HTR-8/SVneo (cell line): ENCODE data around the gene LYPD6B.

Experiments used
- DNase-seq: peaks from one replicate; pipeline ENCODE4 v3.0.0; 2011; ENCODE audit warnings: low spot score, mixed read lengths; ENCODE audit not compliant: insufficient read length
- FAIRE-seq: peaks from 2 replicates; lab custom pipeline; 2011; peaks lifted over from hg19 to GRCh38; lab: Jason Lieb, UNC

Gene LYPD6B

DNA sequence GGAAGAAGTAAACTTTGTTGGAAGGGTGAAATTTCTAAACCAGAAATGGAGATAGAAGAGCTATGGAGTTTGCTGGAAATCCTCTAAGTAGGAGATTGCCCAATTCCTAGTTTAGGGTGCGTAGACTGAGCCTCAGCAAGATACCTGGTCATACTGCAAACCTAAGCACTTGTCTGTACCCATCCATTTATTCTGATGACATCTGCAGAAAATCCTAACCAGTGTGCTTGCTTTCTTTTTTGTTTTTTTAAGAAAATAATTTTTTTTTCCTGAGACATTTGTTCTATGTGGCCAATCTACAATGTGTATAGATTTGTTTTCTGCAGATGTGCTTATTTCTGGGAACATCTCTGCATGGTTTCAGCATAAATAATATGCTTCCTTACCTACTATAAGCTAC is 144.7 kb downstream of the LYPD6B start:
- DNase-seq = no peak
- no peak for FAIRE-seq

DNA sequence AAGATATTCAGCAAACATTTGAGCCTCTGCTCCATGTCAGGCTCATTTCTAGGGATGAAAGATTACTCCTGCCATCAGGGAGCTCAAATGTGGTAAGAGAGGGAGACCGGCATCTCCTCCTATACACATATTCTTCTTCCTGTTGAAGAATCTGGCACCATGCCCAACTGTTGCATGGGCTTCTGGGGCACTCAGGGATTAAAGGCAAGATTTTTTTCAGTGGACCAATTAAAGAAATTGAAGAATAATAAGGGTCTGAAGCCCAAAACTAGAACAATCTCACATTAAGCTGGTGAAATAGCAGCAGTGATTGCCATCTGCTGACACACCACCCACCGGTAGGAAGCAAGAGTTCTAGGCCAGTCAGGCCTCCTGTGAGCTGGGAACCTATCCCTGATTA is 146.5 kb downstream of the LYPD6B start:
- FAIRE-seq = no peak

DNA sequence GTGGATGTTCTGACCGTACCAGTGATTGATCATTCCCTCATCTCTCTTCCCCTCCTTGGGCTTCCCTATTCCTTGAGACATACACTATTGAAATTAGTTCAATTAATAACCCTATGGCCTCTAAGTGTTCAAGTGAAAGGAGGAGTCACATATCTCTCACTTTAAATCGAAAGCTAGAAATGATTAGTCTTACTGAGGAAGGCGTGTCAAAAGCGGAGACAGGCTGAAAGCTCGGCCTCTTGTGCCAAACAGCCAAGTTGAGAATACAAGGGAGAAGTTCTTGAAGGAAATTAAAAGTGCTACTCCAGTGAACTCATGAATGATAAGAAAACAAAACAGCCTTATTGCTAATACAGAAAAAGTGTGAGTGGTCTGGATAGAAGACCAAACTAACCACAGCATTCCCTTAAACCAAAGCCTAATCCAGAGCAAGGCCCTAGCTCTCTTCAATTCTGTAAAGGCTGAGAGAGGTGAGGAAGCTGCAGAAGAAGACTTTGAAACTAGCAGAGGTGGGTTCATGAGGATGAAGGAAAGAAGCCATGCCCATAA is 147.5 kb downstream of the LYPD6B start:
- no peak for FAIRE-seq
- no peak for DNase-seq

More for the DNA sequence above, 146.5 kb downstream of the LYPD6B start:
- DNase-seq = no peak

DNA sequence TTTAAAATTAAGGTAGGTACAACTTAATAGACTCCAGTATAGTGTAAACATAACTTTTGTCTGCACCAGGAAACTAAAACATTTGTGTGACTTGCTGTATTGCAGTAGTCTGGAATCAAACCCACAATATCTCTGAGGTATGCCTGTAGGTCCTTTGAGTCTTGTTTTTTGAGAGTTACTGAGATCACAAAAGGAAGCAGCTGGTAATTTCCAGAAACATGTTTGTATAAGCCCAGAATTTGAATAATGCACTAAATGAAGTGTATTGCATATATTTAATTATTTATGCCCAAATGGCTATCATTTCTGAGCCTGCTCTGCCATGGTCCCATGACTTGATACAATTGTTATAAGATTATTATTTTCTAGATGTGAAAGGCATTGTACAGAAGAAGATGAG is 148.6 kb downstream of the LYPD6B start:
- no peak for FAIRE-seq
- no peak for DNase-seq

DNA sequence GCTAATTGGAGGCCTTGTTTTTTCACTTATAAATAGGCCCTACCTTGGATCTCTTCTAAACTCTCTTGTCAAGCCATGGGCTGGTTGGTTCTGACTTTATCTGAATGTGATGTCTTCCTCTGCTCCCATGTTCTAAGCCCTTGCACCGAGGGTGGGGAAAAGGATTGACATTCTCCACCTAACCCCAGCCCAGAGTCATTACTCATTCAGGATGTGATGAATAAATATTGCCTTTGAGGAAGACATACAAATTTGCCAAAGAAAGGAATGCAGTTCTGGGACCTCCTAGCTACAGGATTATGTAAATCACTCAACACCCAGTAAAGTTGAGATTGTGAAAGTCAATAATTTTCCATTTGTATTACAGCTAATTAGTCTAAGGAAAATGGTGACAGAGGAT is 149.8 kb downstream of the LYPD6B start:
- FAIRE-seq (no peak), DNase-seq (no peak)

DNA sequence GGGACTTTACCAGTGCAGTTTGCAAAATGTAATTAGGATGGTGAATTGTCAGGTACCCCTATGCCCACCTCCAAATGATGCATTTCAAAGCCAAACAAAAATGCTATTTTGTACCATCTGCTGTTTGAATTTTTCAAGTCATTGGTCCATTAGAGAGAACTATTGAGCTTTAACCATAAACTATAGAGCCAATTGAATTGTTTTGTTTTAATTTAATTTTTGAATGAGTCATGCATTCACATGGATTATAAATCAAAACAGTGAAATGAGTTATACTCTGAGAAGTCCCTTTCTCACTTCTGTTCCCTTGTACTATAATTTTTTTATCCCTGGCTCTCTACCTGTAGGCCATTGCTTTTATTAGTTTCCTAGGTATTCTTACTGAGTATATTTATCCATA is 151.3 kb downstream of the LYPD6B start:
- FAIRE-seq (no peak), DNase-seq (no peak)

DNA sequence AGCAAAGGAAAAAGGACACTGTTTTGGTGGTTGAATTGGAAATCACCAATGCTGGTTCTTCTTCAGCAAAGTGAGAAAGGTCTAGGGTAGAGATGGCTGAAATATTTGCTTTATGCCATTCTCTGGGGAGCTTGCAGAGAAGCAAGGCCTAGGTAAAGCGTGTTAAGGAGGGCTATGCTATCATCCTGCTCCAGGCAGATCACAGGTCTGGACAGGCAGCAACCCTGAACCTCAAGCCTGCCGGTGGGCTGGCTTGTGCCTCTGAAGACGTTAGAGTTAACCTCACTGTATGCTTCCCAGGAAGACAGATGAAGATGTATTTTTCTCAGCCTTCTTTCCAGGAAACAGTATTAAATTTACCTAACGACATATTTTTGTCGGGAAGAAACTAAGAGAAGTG is 153.4 kb downstream of the LYPD6B start:
- no peak for DNase-seq
- no peak for FAIRE-seq

DNA sequence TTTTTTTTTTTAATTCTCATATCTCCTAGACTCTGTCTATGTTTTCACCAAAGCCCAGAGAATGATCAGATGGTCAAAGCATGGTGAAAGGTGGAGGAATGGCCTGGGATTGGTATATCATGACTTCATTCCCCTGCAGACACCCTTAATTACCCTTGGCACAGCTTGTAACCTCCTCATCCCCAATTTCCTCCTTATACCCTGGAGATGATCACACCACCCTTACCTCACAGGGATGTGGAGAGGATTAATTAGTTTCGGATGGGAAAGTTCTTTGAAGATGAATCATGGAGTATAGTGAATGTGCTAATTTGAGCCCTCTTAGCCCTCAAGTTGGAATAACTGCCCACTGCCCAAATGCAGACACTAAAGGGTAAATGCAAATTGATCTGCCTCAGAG is 153.9 kb downstream of the LYPD6B start:
- no peak for FAIRE-seq
- no peak for DNase-seq

DNA sequence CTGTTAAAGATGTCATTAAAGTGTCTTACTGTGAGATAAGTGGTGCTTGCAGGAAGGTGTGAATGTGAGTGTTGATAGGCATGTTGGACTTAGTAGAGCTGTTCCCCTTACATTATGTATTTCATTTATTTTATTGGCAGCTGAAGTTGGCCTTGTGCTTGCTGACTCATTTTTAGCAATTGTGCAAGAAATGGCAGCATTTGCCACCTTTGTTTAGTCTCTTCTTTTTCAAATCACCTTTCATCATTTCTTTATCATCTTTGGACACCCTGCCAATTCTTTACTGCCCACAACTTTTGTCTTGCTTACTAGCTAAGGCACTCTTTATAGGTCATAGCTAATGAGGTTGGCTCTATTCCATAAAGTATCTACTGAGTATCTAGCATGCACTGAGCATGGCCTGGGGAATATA is 161.6 kb downstream of the LYPD6B start:
- peak; percentile 23 for FAIRE-seq

DNA sequence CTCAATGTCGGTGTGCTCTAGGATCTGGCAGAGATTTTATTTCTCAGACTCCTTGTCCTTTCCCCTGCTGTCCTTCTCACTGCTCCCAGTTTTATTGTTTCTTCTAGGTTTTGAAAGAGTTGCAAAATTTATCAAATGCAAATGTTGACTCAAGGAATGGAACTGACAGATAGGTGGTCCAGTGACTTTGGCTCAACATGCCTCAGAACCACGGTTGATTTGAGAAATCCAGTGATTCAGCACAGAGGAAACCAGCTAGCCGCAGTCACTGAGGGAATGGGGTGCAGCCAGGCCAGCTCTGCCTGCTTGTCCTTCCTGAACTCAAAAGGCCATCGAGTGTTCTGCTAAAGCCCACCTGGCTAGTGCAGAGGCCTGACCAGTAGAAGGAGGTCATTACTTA is 166.2 kb downstream of the LYPD6B start:
- FAIRE-seq (no peak), DNase-seq (no peak)

More for the DNA sequence above, 161.6 kb downstream of the LYPD6B start:
- DNase-seq = no peak

DNA sequence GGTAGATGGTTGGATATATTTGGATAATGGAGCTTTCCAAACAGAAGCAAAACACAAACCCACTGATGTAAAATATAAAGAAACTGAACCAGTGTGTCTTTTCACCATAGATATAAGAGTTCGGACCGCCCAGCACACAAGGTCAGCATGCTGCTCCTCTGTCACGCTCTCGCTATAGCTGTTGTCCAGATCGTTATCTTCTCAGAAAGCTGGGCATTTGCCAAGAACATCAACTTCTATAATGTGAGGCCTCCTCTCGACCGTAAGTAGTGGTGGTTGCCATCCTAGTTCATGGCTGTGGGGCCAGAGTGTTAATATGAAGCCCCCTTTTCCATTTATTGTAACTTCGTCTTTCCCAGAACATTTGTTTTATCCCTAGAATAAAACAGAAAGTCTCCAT is 166.6 kb downstream of the LYPD6B start:
- FAIRE-seq (no peak), DNase-seq (no peak)

DNA sequence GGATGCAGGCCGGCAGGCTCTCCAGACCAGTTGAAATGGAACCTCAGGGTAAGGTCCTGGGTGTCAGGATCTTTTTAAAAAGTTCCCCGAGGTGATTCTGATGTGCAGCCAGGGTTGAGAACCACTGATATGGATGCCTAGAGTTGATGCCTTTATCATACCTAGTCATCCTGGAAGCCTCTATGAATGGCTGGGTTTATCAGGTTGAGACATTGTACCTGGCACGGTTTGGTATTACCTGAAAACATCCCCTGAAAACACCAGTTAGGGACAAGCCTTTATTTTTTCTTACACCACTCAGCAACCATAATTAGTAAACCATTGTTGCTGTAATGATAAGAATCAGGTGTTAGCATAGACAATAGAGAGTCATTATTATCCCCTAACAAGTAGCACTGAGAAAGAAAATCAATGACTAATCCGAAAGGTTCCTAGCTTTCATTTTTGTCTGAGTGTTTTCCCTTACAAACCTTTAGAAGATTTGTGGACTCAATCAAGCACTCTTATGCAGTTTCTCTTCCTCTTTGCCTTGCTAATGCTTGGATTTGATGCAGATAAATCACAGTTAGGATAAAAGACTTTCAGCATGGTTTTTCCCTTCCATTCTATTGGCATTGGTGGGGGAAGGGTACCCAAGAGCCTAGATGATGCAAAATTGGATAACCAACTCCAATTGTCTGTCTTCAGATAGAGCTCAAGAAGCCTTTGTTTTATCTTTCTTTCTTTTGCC is 175.4 kb downstream of the LYPD6B start:
- no peak for DNase-seq
- FAIRE-seq = no peak

DNA sequence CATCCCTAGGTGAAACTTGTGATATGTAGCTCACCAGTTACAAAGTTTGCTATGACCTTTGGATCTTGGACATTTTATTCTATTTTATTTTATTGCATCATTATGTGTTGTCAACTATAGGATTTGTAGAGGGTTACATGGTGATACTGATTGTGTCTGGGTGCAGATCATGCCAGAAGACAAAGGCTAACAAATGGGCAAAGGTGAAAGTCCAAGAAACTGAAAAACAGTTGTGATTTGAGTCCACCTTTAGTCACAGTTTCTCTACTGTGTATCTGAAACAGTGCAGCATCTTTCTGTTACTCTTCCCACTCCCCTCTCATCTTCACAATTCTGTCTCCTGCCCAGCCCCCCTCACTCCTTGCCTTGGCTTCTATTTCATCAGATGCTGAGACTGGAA is 180.0 kb downstream of the LYPD6B start:
- FAIRE-seq (no peak), DNase-seq (no peak)

DNA sequence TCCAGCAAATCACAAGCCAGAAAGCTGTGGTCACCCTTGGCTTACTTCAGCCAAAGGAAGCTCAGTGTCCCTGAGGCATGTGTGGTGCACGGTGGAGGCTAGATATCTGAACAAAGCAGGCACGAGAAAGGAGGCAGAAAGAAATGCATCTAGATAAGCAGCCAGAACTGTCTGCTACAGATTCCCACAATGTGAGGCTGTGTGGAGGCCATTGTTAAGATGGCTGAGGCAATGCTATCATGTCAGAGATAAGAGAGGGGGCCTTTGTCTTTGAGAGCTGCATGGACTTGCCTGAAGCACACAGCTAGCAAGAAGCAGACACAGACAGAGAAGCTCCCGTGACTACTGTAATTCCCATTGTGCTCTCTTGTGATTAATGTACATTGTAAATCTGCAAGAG is 181.4 kb downstream of the LYPD6B start:
- FAIRE-seq (no peak), DNase-seq (no peak)

DNA sequence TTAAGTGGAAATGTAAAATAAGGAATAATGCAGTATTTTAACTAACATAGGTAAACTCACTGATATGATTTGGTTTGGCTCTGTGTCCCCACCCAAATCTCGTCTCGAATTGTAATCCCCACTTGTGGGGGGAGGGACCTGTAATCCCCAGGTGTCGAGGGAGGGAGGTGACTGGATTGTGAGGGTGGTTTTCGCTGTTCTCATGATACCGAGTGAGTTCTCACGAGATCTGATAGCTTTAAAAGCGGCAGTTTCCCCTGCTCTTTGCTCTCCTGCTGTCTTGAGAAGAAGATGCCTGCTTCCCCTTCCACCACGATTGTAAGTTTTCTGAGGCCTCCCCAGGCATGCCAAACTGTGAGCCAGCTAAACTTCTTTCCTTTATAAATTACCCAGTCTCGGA is 182.5 kb downstream of the LYPD6B start:
- DNase-seq (no peak), FAIRE-seq (no peak)

DNA sequence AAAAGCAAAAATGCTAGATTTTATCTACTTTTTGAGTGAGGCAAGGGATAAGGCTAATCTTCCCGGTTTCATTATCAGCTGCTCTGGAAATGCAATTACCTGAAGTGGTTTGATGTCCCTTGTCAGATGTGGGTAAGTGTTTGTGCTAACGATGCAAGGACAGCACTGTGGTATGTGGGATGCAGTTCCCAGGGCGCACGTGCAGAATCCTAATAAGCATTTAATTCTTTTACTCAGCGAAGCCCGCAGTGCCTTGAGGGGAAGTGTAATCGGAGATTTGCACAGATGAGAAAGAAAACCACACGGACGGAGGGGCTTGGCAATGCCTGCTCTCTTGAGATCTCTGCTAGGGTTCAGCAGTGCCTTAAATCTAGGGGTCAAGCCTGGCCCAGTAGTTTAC is 183.4 kb downstream of the LYPD6B start:
- DNase-seq = no peak
- FAIRE-seq = no peak

DNA sequence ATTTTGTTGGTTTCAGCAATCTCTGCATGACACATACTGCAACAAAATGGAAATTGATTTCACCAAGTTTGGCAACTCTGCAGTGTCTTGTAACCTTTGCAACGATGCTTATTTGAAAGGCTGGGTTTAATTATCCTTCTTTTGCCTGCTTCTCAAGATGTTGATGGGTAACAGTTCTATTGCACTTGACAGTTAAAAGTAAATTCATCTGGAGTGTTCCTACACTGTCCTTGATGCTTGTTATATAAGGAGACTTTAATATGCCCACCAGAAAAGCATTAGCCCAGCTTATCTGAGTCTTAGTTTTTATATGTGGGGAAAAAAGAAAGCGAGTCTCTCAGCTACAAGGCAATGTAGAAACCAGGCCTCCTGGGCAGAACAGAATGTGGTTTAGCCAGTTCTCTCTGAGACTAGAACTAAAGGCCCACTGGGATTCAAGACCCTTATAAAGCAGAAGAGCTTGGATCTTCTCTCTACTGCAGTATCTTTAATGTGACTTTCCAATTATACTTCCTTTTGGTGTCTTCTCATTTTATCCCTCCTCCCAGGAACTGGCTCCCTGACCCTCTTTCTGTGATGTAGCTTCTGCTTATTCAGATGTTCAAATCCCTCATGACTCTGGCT is 185.1 kb downstream of the LYPD6B start:
- FAIRE-seq = no peak
- DNase-seq = no peak

DNA sequence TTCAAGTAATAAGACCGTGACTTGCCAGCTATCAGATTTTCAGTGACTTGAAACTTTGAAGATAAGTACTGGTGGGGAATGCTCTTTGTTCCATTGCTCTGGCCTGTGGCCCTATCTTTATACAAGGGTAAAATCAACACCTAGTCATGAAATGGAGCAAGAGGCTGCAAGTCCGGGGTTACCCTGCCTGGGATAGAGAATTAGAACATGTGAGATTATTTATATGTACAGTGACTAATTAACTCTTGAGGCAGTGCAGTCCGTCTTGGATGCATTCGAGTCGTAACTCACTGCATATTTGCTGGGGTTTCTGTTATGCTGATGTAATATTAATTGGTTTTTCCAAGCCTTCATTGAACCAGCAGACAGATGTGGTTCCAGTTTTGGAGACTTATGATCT is 186.0 kb downstream of the LYPD6B start:
- no peak for DNase-seq
- no peak for FAIRE-seq

DNA sequence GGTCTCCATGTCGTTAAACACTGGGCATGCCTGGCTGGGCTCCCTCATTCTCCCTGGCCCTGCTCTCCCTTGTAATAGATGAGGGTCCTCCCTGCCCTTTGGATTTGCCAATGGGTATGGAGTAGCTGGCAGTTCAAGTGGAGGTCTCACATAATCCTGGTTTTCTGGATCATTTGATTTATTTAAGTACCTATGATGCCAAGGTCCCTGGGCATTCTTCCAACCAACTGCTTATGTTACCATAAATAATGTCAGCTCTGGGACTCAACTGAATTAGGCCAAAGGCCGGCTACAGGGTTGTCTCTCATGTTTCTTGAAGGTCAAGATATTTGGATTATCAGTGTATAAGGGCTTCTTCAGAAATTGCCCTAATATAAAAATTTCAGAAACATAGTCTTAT is 186.9 kb downstream of the LYPD6B start:
- DNase-seq (peak; percentile 2), FAIRE-seq (no peak)

DNA sequence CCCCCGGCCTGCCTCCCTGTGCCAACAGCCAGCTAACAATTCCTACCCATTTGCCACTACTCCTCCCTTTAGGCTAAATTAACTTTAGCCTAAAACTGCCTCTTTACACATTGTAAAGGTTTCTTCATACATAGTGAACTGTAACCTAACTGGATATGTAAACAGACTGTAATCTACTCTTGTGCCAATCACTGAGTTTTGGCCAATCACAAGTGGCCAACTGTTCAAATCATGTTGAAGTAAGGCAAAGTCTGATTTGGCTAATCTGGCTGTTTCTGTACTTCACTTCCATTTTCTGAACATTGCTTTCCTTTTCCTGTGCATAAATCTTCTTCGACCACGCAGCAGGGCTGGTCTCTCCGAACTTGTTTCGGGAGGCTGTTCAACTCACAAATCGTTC is 188.3 kb downstream of the LYPD6B start:
- FAIRE-seq = peak; percentile 81

DNA sequence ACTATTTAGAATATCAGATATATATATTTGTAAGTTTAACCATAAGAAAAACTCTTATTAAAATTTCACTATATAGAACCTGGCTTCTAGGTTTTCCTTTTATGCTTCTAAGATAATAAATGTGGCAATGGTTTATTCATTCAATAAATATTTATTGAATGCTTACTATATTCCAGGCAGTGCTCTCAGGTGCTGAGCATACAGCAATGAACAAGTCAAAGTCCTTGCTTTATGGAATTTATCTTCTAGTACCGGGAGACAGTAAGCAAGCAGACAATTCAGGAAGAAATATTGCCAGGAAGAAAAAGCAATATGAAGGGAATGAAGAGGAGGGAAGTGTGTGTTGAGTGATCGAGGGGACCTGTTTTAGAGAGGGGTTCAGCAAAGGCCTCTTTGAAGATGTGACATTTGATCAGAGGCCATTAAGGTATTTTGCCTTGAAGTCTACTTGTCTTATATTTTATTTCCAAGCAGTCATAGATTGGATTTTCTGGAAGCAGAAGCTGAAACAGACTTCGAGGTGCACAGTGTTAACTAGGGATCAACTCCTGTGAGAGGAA is 197.4 kb downstream of the LYPD6B start:
- FAIRE-seq (no peak), DNase-seq (no peak)

More for the DNA sequence above, 188.3 kb downstream of the LYPD6B start:
- DNase-seq = no peak
